Measurements from ENCODE around the gene HES3.

Gene HES3

GRCh38 chr1:6271554-6271953 lies 27.6 kb downstream of the HES3 start:
- DNase-seq (ENCODE audit: low read depth in 1 of 2, low spot score in 1 of 2) = no peak
- Histone ChIP-seq H3K27ac (replicated peaks) (no peak overlapping the region), H3K4me3 (replicated peaks; ENCODE audit: insufficient read depth, low read length) (no peak overlapping the region), H3K27me3 (ENCODE audit: insufficient read depth, poor library complexity, severe bottlenecking) (no peaks in the 10 kb centered on the region)
- TF ChIP-seq GABPA (IDR thresholded peaks at IDR 0.05; ENCODE audit: low read depth) = no peak
- no peak for TF ChIP-seq REST (IDR thresholded peaks at IDR 0.05; ENCODE audit: insufficient replicate concordance, low read depth)
- TF ChIP-seq CTCF (IDR thresholded peaks at IDR 0.05; ENCODE audit: insufficient read depth, low read length) = no peak
- no peak for TF ChIP-seq SPI1 (IDR thresholded peaks at IDR 0.05; ENCODE audit: borderline replicate concordance, low read depth)
- no peak for TF ChIP-seq POLR2AphosphoS5 (IDR thresholded peaks at IDR 0.05; ENCODE audit: low read depth)

- TF ChIP-seq SPI1 (IDR thresholded peaks at IDR 0.05; ENCODE audit: borderline replicate concordance, low read depth) = no peak
- TF ChIP-seq REST (IDR thresholded peaks at IDR 0.05; ENCODE audit: insufficient replicate concordance, low read depth) = no peak
- TF ChIP-seq POLR2AphosphoS5 (IDR thresholded peaks at IDR 0.05; ENCODE audit: low read depth) = no peak
- no peak for TF ChIP-seq CTCF (IDR thresholded peaks at IDR 0.05; ENCODE audit: insufficient read depth, low read length)
- no peak for TF ChIP-seq GABPA (IDR thresholded peaks at IDR 0.05; ENCODE audit: low read depth)
- Histone ChIP-seq H3K27ac (replicated peaks) (no peak overlapping the region), H3K27me3 (ENCODE audit: insufficient read depth, poor library complexity, severe bottlenecking) (no peaks in the 10 kb centered on the region), H3K4me3 (replicated peaks; ENCODE audit: insufficient read depth, low read length) (no peak overlapping the region)
- DNase-seq (ENCODE audit: low read depth in 1 of 2, low spot score in 1 of 2) = no peak
These were observed 28.5 kb downstream of the HES3 start for GRCh38 chr1:6272452-6272851.

GRCh38 chr1:6272868-6273267 lies 28.9 kb downstream of the HES3 start:
- Histone ChIP-seq H3K27me3 (ENCODE audit: insufficient read depth, poor library complexity, severe bottlenecking) (no peaks in the 10 kb centered on the region), H3K27ac (replicated peaks) (no peak overlapping the region), H3K4me3 (replicated peaks; ENCODE audit: insufficient read depth, low read length) (no peak overlapping the region)
- DNase-seq (ENCODE audit: low read depth in 1 of 2, low spot score in 1 of 2) = no peak
- TF ChIP-seq GABPA (IDR thresholded peaks at IDR 0.05; ENCODE audit: low read depth) (no peak), SPI1 (IDR thresholded peaks at IDR 0.05; ENCODE audit: borderline replicate concordance, low read depth) (no peak), REST (IDR thresholded peaks at IDR 0.05; ENCODE audit: insufficient replicate concordance, low read depth) (no peak), CTCF (IDR thresholded peaks at IDR 0.05; ENCODE audit: insufficient read depth, low read length) (no peak), POLR2AphosphoS5 (IDR thresholded peaks at IDR 0.05; ENCODE audit: low read depth) (no peak)
